BE2C (cell line): Measurements from ENCODE around the gene MRPL40.

Experiments
- DNase-seq: peaks from one replicate; pipeline ENCODE4 v3.0.0-alpha.2; 2020
- H3K27me3 ChIP-seq: fragments of 250-450 bp; sonication (Bioruptor Pico); 2 replicates; pipeline ENCODE4 v1.5.1; 2020; ENCODE audit warnings: mild to moderate bottlenecking
- H3K36me3 ChIP-seq: fragments of 250-450 bp; sonication (Bioruptor Pico); 2 replicates; pipeline ENCODE4 v1.5.1; 2020; ENCODE audit warnings: mild to moderate bottlenecking
- H3K4me1 ChIP-seq: fragments of 250-450 bp; sonication (Bioruptor Pico); 2 replicates; pipeline ENCODE4 v1.5.1; 2020
- H3K4me3 ChIP-seq: 2 replicates; pipeline ENCODE4 v1.5.1; 2011; ENCODE audit warnings: low read depth, low read length
- H3K9me3 ChIP-seq: fragments of 250-450 bp; sonication (Bioruptor Pico); 2 replicates; pipeline ENCODE4 v1.5.1; 2020
- TF ChIP-seq, protein P1 (sequence below): IDR thresholded peaks from 2 replicates; pipeline ENCODE4 v1.5.1; 2012; ENCODE audit warnings: mild to moderate bottlenecking, low read depth, low read length

MRPL40 gene

DNA sequence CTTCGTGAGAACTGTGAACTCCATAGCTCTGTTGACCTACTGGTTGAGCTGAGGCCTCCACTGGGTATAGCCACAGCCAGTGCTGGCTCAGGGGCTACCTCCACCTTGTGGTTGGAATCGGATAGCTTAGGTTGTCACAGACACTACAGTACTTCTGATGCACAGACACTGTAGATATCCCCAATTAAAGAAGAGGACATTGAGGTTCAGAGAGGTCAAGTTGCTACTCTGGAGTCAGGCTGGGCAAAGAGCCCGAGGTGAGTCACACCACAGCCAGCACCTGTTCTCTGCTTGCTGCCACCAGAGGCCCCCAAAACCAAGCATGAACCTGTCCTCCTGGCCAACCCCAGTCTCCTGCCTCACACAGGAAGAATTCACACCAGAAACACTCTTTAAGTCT, 41.2 kb downstream of the MRPL40 start:
- Histone ChIP-seq H3K4me1 (no peaks in the 10 kb centered on the region), H3K9me3 (no peaks in the 10 kb centered on the region), H3K27me3 (no peaks in the 10 kb centered on the region), H3K4me3 (no peak overlapping the region), H3K36me3 (peaks cover 45% of the 10 kb centered on the region)
- no peak for DNase-seq
- TF ChIP-seq, protein P1, sequence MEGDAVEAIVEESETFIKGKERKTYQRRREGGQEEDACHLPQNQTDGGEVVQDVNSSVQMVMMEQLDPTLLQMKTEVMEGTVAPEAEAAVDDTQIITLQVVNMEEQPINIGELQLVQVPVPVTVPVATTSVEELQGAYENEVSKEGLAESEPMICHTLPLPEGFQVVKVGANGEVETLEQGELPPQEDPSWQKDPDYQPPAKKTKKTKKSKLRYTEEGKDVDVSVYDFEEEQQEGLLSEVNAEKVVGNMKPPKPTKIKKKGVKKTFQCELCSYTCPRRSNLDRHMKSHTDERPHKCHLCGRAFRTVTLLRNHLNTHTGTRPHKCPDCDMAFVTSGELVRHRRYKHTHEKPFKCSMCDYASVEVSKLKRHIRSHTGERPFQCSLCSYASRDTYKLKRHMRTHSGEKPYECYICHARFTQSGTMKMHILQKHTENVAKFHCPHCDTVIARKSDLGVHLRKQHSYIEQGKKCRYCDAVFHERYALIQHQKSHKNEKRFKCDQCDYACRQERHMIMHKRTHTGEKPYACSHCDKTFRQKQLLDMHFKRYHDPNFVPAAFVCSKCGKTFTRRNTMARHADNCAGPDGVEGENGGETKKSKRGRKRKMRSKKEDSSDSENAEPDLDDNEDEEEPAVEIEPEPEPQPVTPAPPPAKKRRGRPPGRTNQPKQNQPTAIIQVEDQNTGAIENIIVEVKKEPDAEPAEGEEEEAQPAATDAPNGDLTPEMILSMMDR: peak; percentile 10; the same call in 1 of the 2 replicates

GRCh38 chr22:19476023-19476422, 43.7 kb downstream of the MRPL40 start:
- H3K36me3 ChIP-seq: peaks cover 29% of the 10 kb centered on the region
- TF ChIP-seq, protein P1: no peak

GRCh38 chr22:19477321-19478044, 45.1 kb downstream of the MRPL40 start:
- Histone ChIP-seq H3K27me3 (no peaks in the 10 kb centered on the region), H3K36me3 (peaks cover 33% of the 10 kb centered on the region), H3K4me1 (no peaks in the 10 kb centered on the region), H3K4me3 (peak overlapping the region; percentile 82), H3K9me3 (no peaks in the 10 kb centered on the region)
- DNase-seq: no peak
- TF ChIP-seq, protein P1: peak; percentile 19

More at GRCh38 chr22:19476023-19476422, 43.7 kb downstream of the MRPL40 start:
- no peak for DNase-seq
- no peaks in the 10 kb centered on the region for H3K4me1 ChIP-seq
- no peaks in the 10 kb centered on the region for H3K27me3 ChIP-seq
- H3K4me3 ChIP-seq: no peak overlapping the region
- H3K9me3 ChIP-seq: no peaks in the 10 kb centered on the region

DNA sequence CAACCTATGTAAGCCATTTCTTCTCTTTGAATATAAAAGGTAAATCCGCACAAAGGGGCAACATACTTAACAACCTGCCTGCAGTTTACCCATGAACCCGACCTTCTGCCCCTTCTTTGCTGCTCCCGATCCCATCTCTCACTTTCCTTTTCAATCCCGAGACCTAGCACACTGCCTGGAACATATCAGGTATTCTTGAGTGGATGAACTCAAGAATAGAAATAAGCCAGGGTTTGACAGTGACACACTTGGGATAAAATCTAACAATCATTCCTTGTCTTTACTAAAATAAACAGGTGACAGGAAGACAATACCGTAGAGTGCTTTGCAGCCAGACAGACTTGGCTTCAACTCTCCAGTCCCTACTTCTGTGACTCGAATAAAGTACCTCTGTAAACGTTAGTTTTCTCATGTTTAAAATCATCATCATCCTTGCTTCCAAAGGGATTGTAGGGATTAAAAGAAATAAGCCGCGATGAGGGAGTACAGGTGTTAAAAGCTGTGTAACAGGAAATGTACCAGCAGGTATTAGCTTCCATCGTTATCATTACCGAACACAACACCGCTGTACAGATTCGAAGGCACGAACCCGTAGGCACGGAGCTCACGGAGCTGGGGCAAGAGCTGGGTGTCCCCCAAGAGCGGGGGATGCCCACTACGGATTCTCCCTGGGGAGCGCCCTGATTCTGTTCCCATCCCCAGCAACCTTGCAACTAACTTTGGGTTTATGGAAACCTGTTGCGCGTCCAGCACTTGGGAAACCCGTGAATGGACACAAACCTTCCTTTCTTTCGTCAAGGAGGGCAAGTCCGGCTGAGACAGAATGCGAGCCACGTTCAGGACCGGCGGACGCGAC, 45.9 kb downstream of the MRPL40 start:
- Histone ChIP-seq H3K36me3 (peaks cover 28% of the 10 kb centered on the region), H3K4me1 (no peaks in the 10 kb centered on the region), H3K27me3 (no peaks in the 10 kb centered on the region), H3K4me3 (peak overlapping the region; percentile 82), H3K9me3 (no peaks in the 10 kb centered on the region)
- DNase-seq: no peak
- TF ChIP-seq, protein P1: no peak

GRCh38 chr22:19478901-19479354, 46.6 kb downstream of the MRPL40 start, which contains the start of gene UFD1:
UFD1 (minus strand) TSS chr22:19479193; CDS start chr22:19479085, 108 bp downstream.
- TF ChIP-seq, protein P1: no peak
- peak within 1 kb of the TSS; percentile 82 for H3K4me3 ChIP-seq
- peak; percentile 89 for DNase-seq

More at GRCh38 chr22:19478901-19479354, 46.6 kb downstream of the MRPL40 start, which contains the start of gene UFD1:
- Histone ChIP-seq H3K9me3 (no peaks in the 10 kb centered on the region), H3K36me3 (peaks cover 27% of the 10 kb centered on the region), H3K27me3 (no peaks in the 10 kb centered on the region), H3K4me1 (no peaks in the 10 kb centered on the region)
